NB4 (cell line): ENCODE results near the gene BTG4.

Experiments used
- DNase-seq: peaks from one replicate; pipeline ENCODE4 v3.0.0; 2010; ENCODE audit warnings: low read depth
- H3K4me3 ChIP-seq: one replicate; pipeline ENCODE4 v1.5.1; 2011; ENCODE audit warnings: mild to moderate bottlenecking, low read depth, low read length, moderate library complexity
- CTCF ChIP-seq: IDR thresholded peaks from one replicate; pipeline ENCODE4 v1.5.1; 2012; ENCODE audit warnings: low read depth, low read length
- MAX ChIP-seq: IDR thresholded peaks from 2 replicates; pipeline ENCODE4 v1.6.1; 2011; ENCODE audit warnings: low read depth, low read length
- MYC ChIP-seq: IDR thresholded peaks from 2 replicates; pipeline ENCODE4 v1.6.1; 2011; ENCODE audit warnings: low read depth, low read length
- POLR2A ChIP-seq: IDR thresholded peaks from 2 replicates; pipeline ENCODE4 v1.6.1; 2011; ENCODE audit warnings: mild to moderate bottlenecking; ENCODE audit not compliant: insufficient read length; ENCODE audit errors: extremely low read depth

Gene BTG4

GRCh38 chr11:111524056-111524455, 11.9 kb upstream of the BTG4 start:
- TF ChIP-seq MAX = no peak
- no peak for TF ChIP-seq CTCF
- no peak for TF ChIP-seq POLR2A
- no peak for TF ChIP-seq MYC
- peak; percentile 23 for DNase-seq
- H3K4me3 ChIP-seq = no peak overlapping the region

GRCh38 chr11:111523343-111523742, 11.2 kb upstream of the BTG4 start:
- H3K4me3 ChIP-seq = no peak overlapping the region
- DNase-seq = no peak
- TF ChIP-seq MYC = no peak
- TF ChIP-seq POLR2A = no peak
- no peak for TF ChIP-seq CTCF
- TF ChIP-seq MAX = no peak

- no peak for DNase-seq
- TF ChIP-seq MAX = no peak
- H3K4me3 ChIP-seq = no peak overlapping the region
Measured at GRCh38 chr11:111522426-111522825, 10.2 kb upstream of the BTG4 start.

- H3K4me3 ChIP-seq = no peak overlapping the region
- no peak for DNase-seq
- TF ChIP-seq MYC = no peak
- no peak for TF ChIP-seq POLR2A
- TF ChIP-seq MAX = no peak
- no peak for TF ChIP-seq CTCF
Measured at GRCh38 chr11:111521135-111521534, 8.9 kb upstream of the BTG4 start.

GRCh38 chr11:111520560-111520959, 8.4 kb upstream of the BTG4 start:
- TF ChIP-seq MYC = no peak
- no peak for TF ChIP-seq POLR2A
- no peak for TF ChIP-seq CTCF
- no peak for TF ChIP-seq MAX
- no peak overlapping the region for H3K4me3 ChIP-seq
- DNase-seq = no peak

GRCh38 chr11:111518668-111519067, 6.5 kb upstream of the BTG4 start:
- no peak for TF ChIP-seq MAX
- TF ChIP-seq POLR2A = no peak
- TF ChIP-seq CTCF = no peak
- TF ChIP-seq MYC = no peak
- H3K4me3 ChIP-seq = no peak overlapping the region
- no peak for DNase-seq
